Activated CD8-positive, alpha-beta memory T cell treated with anti-CD3 and anti-CD28 coated beads, Interleukin-2, amount 50 U/mL, for 24 hours (primary cell): Measurements from ENCODE around the gene NAA80.

Experiments
- DNase-seq: peaks from one replicate; pipeline ENCODE4 v3.0.0-alpha.2; 2020; ENCODE audit errors: extremely low read depth

Gene NAA80

DNA sequence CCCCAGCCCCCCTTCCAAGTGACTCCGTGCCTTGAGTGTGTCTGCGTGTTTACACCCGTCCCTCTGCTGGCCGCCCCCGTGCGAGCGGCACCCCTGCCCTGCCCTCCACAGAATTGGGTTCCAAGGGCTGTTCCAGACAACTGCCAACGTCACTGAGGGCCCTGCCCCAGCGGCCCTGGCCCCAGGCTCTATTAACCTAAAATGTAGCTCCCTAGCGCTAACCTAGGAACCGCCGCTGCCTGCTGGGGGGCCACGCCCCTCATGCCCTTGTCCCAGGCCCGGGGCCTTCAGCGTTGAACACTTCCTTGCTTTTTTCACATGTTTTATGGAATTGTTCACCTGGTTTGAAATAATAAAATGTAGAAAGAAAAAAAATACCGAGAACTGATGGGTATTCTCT, 40.2 kb downstream of the NAA80 start:
- no peak for DNase-seq

GRCh38 chr3:50258029-50258680, 41.0 kb downstream of the NAA80 start:
- no peak for DNase-seq

DNA sequence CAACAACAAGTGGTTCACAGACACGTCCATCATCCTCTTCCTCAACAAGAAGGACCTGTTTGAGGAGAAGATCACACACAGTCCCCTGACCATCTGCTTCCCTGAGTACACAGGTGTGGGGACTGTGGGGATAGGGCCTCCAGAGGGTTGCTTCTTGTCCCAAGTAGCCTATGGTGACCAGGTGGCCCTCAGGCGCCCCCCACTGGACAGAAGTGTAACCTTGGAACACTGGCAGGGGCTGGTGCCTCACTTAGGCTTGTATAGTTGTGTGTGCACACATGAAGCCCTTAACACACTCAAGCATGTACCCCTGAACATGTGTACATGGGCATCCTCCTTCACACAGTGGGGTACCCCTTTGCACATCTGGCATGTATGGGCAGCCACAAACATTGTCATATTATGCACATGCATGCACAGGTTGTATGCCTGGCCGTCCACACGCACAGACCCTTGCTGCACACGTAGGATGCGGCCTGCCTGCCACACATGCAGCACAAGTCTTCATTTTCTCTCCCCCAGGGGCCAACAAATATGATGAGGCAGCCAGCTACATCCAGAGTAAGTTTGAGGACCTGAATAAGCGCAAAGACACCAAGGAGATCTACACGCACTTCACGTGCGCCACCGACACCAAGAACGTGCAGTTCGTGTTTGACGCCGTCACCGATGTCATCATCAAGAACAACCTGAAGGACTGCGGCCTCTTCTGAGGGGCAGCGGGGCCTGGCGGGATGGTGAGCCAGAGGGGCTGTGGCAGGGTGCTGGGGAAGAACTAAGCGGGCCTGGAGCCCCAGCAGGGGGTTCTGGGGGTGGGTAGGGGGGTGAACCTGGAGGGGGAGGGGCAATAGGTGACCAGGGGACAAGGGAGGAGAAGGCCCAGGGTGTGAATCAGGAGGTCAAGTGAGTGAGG, 42.0 kb downstream of the NAA80 start:
- DNase-seq: no peak

- DNase-seq: no peak
Measured at GRCh38 chr3:50255251-50255615, 44.0 kb downstream of the NAA80 start.

GRCh38 chr3:50254577-50255250, 44.5 kb downstream of the NAA80 start:
- DNase-seq: no peak

DNA sequence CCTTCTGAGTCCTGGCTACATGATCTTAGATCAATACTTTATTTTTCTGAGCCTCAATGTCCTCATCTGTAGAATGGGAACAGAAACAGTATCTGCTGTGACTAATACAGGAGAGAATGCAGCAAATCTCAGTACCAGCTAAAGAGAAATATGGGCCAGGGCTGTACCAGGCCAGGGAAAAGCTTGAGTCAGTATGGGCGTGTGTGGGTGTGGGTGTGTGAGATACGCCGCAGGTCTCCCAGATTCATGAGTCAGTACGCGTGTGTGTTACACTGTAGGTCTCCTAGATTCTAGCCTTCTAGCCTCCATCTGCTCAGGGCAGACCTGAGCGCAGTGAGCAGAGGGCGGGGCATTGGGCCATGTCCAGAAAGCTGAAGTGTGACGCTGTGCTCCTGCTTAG, 48.0 kb downstream of the NAA80 start:
- no peak for DNase-seq

DNA sequence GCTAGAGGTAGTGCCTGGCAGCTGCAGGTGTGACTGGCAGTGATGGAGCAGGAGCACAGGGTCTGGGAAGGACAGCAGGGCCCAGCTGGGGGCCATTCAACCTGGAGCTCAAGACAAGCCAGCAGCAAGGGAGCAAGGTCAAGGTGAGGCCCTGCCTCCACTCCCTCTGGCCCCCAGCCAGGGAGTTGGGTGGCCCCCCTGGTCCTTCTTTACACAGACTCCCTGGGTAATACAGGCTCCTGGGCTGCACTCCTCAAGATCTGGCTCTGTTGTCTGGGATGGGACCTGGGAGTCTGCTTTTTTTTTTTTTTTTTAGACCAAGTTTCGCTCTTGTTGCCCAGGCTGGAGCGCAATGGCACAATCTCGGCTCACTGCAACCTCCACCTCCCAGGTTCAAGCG, 48.7 kb downstream of the NAA80 start:
- no peak for DNase-seq

DNA sequence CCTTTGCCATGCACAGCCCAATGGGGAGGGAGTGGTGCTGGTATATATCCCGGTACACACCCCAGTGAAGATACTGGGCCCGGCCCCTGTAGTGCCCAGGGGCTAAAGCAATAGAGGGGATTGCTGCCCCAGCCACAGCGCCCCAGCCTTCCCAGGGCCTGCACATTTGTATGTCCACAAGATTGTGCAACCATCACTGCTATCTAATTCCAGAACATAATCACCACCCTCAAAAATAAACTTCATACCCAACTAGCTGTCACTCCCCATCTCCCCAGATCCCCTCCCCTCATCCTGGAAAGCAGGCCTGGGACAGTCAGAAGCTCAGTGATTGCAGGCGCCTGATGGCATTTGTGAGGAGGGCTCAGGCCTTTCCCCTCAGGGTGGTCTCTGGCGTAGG, 49.7 kb downstream of the NAA80 start:
- DNase-seq: no peak

GRCh38 chr3:50248387-50248786, 50.8 kb downstream of the NAA80 start:
- no peak for DNase-seq

GRCh38 chr3:50246517-50246954, 52.7 kb downstream of the NAA80 start:
- DNase-seq: peak; percentile 81
